ENCODE data around the gene CEP57L1.

DNA sequence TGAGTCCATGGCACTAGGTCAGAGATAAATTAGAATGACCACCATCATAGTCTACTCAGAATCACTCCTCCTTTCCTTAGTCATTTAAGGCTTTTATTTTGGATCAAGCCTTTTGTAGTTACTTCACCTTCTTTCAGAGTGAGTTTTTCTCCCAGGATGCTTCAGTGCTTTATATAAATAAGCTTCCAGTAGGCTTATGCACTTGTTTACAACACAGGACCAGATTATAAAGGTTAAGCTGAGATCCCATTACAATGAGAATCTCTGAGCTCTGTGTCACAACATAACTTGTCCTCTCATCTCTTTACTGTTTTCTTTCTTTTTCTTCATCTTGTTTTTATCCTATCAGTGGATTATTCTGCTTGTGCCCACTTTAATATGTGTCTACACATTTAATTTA is 47.9 kb downstream of the CEP57L1 start:
- TF ChIP-seq, protein P1, sequence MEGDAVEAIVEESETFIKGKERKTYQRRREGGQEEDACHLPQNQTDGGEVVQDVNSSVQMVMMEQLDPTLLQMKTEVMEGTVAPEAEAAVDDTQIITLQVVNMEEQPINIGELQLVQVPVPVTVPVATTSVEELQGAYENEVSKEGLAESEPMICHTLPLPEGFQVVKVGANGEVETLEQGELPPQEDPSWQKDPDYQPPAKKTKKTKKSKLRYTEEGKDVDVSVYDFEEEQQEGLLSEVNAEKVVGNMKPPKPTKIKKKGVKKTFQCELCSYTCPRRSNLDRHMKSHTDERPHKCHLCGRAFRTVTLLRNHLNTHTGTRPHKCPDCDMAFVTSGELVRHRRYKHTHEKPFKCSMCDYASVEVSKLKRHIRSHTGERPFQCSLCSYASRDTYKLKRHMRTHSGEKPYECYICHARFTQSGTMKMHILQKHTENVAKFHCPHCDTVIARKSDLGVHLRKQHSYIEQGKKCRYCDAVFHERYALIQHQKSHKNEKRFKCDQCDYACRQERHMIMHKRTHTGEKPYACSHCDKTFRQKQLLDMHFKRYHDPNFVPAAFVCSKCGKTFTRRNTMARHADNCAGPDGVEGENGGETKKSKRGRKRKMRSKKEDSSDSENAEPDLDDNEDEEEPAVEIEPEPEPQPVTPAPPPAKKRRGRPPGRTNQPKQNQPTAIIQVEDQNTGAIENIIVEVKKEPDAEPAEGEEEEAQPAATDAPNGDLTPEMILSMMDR (IDR thresholded peaks at IDR 0.05; ENCODE audit: insufficient read depth, low read length), result no peak
- TF ChIP-seq, protein P2, sequence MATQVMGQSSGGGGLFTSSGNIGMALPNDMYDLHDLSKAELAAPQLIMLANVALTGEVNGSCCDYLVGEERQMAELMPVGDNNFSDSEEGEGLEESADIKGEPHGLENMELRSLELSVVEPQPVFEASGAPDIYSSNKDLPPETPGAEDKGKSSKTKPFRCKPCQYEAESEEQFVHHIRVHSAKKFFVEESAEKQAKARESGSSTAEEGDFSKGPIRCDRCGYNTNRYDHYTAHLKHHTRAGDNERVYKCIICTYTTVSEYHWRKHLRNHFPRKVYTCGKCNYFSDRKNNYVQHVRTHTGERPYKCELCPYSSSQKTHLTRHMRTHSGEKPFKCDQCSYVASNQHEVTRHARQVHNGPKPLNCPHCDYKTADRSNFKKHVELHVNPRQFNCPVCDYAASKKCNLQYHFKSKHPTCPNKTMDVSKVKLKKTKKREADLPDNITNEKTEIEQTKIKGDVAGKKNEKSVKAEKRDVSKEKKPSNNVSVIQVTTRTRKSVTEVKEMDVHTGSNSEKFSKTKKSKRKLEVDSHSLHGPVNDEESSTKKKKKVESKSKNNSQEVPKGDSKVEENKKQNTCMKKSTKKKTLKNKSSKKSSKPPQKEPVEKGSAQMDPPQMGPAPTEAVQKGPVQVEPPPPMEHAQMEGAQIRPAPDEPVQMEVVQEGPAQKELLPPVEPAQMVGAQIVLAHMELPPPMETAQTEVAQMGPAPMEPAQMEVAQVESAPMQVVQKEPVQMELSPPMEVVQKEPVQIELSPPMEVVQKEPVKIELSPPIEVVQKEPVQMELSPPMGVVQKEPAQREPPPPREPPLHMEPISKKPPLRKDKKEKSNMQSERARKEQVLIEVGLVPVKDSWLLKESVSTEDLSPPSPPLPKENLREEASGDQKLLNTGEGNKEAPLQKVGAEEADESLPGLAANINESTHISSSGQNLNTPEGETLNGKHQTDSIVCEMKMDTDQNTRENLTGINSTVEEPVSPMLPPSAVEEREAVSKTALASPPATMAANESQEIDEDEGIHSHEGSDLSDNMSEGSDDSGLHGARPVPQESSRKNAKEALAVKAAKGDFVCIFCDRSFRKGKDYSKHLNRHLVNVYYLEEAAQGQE (IDR thresholded peaks at IDR 0.05; ENCODE audit: insufficient replicate concordance, low read depth), result no peak
- no peak for TF ChIP-seq POLR2AphosphoS5 (IDR thresholded peaks at IDR 0.05; ENCODE audit: low read depth)

Measured in HL-60 (cell line).